NT2/D1 (cell line): ENCODE results near the gene CYB561D1.

Experiments
- DNase-seq: peaks from one replicate; pipeline ENCODE4 v3.0.0-alpha.2; 2011; ENCODE audit warnings: low read depth, low spot score
- H3K27me3 ChIP-seq: 2 replicates; pipeline ENCODE4 v1.6.0; 2011; ENCODE audit warnings: mild to moderate bottlenecking; ENCODE audit not compliant: insufficient read length, insufficient read depth
- H3K36me3 ChIP-seq: 2 replicates; pipeline ENCODE4 v1.6.1; 2011; ENCODE audit warnings: mild to moderate bottlenecking, low read length, mixed read lengths; ENCODE audit not compliant: insufficient read depth, insufficient read length
- H3K4me1 ChIP-seq: 2 replicates; pipeline ENCODE4 v1.5.1; 2011; ENCODE audit not compliant: insufficient read depth, insufficient read length
- H3K4me3 ChIP-seq: 2 replicates; pipeline ENCODE4 v1.5.1; 2011; ENCODE audit warnings: low read depth; ENCODE audit not compliant: insufficient read length
- H3K9ac ChIP-seq: 2 replicates; pipeline ENCODE4 v1.6.0; 2011; ENCODE audit warnings: low read depth; ENCODE audit not compliant: insufficient read length
- H3K9me3 ChIP-seq: 2 replicates; pipeline ENCODE4 v1.5.1; 2011; ENCODE audit warnings: mild to moderate bottlenecking, low read length; ENCODE audit not compliant: insufficient read depth
- SUZ12 ChIP-seq: IDR thresholded peaks from 2 replicates; pipeline ENCODE4 v1.6.1; 2011; ENCODE audit not compliant: insufficient read length, insufficient read depth; ENCODE audit errors: extremely low read depth
- YY1 ChIP-seq: IDR thresholded peaks from 2 replicates; pipeline ENCODE4 v1.6.1; 2011; ENCODE audit not compliant: insufficient read length, insufficient read depth
- ZNF274 ChIP-seq: IDR thresholded peaks from 2 replicates; pipeline ENCODE4 v1.6.1; 2011; ENCODE audit warnings: mild to moderate bottlenecking, low read depth, low read length

CYB561D1 gene

GRCh38 chr1:109501644-109502363 is 7.9 kb downstream of the CYB561D1 start:
- Histone ChIP-seq H3K9me3 (peaks cover 9% of the 10 kb centered on the region; the same call in 1 of the 2 replicates), H3K9ac (no peak overlapping the region), H3K36me3 (peaks cover 3% of the 10 kb centered on the region), H3K4me3 (no peak overlapping the region), H3K27me3 (no peaks in the 10 kb centered on the region), H3K4me1 (peaks cover 17% of the 10 kb centered on the region)
- no peak for DNase-seq
- no peak for TF ChIP-seq ZNF274
- TF ChIP-seq YY1 = no peak
- no peak for TF ChIP-seq SUZ12

- TF ChIP-seq SUZ12 (no peak), YY1 (no peak), ZNF274 (no peak)
- Histone ChIP-seq H3K36me3 (no peaks in the 10 kb centered on the region), H3K9me3 (peaks cover 9% of the 10 kb centered on the region; the same call in 1 of the 2 replicates), H3K9ac (no peak overlapping the region), H3K4me3 (no peak overlapping the region), H3K27me3 (peaks cover 3% of the 10 kb centered on the region), H3K4me1 (peaks cover 17% of the 10 kb centered on the region)
- no peak for DNase-seq
Measured at GRCh38 chr1:109502364-109502851, 8.5 kb downstream of the CYB561D1 start.

- H3K4me3 ChIP-seq = no peak overlapping the region
- H3K4me1 ChIP-seq = peaks cover 10% of the 10 kb centered on the region
- H3K27me3 ChIP-seq = peaks cover 18% of the 10 kb centered on the region
- peaks cover 9% of the 10 kb centered on the region; the same call in 1 of the 2 replicates for H3K9me3 ChIP-seq
- no peak overlapping the region for H3K9ac ChIP-seq
- TF ChIP-seq ZNF274 = no peak
- TF ChIP-seq YY1 = no peak
- TF ChIP-seq SUZ12 = no peak
- DNase-seq = no peak
- no peaks in the 10 kb centered on the region for H3K36me3 ChIP-seq
Measured at GRCh38 chr1:109503935-109504334, 10.0 kb downstream of the CYB561D1 start.

GRCh38 chr1:109504974-109505373 is 11.1 kb downstream of the CYB561D1 start:
- peaks cover 5% of the 10 kb centered on the region; the same call in 1 of the 2 replicates for H3K9me3 ChIP-seq
- no peak overlapping the region for H3K9ac ChIP-seq
- no peaks in the 10 kb centered on the region for H3K36me3 ChIP-seq
- H3K27me3 ChIP-seq = peaks cover 28% of the 10 kb centered on the region
- peaks cover 7% of the 10 kb centered on the region for H3K4me1 ChIP-seq
- no peak for DNase-seq
- no peak overlapping the region for H3K4me3 ChIP-seq
- no peak for TF ChIP-seq YY1
- no peak for TF ChIP-seq SUZ12
- TF ChIP-seq ZNF274 = no peak

GRCh38 chr1:109508001-109508872 is 14.3 kb downstream of the CYB561D1 start:
- TF ChIP-seq SUZ12 (no peak), ZNF274 (no peak), YY1 (no peak)
- H3K9ac ChIP-seq = no peak overlapping the region
- H3K4me1 ChIP-seq = peaks cover 3% of the 10 kb centered on the region
- DNase-seq = no peak
- H3K4me3 ChIP-seq = no peak overlapping the region
- H3K27me3 ChIP-seq = peaks cover 52% of the 10 kb centered on the region
- H3K36me3 ChIP-seq = no peaks in the 10 kb centered on the region
- no peaks in the 10 kb centered on the region for H3K9me3 ChIP-seq

- Histone ChIP-seq H3K4me1 (peaks cover 3% of the 10 kb centered on the region), H3K9ac (peak overlapping the region; percentile 71), H3K9me3 (no peaks in the 10 kb centered on the region), H3K4me3 (peak overlapping the region; percentile 70), H3K36me3 (no peaks in the 10 kb centered on the region), H3K27me3 (peaks cover 52% of the 10 kb centered on the region)
- DNase-seq = no peak
- no peak for TF ChIP-seq YY1
- no peak for TF ChIP-seq SUZ12
Measured at GRCh38 chr1:109508873-109509175, 14.9 kb downstream of the CYB561D1 start.

- peak within 1 kb of the TSS; percentile 71 for H3K9ac ChIP-seq
- H3K36me3 ChIP-seq = no peaks in the 10 kb centered on the region
- peaks cover 52% of the 10 kb centered on the region for H3K27me3 ChIP-seq
- H3K4me3 ChIP-seq = peak within 1 kb of the TSS; percentile 70
- no peak for TF ChIP-seq SUZ12
- TF ChIP-seq ZNF274 = no peak
- no peak for TF ChIP-seq YY1
- H3K9me3 ChIP-seq = no peaks in the 10 kb centered on the region
- peaks cover 3% of the 10 kb centered on the region for H3K4me1 ChIP-seq
- no peak for DNase-seq
Measured at GRCh38 chr1:109509176-109510134, 15.6 kb downstream of the CYB561D1 start, which contains the start of gene AMIGO1. AMIGO1 (minus strand) TSS chr1:109509727; CDS start chr1:109508912, 815 bp downstream.
